Progenitor cell of endocrine pancreas (in vitro differentiated cells): ENCODE data around the gene ADAM12. TPM values are rescaled to one million over a fixed set of nuclear protein-coding genes. Genes with fewer than 3 reads are reported as not detected.

ENCODE experiments used
- DNase-seq: peaks from one replicate; pipeline ENCODE4 v3.0.0; 2021; ENCODE audit warnings: low spot score; ENCODE audit not compliant: unreplicated experiment
- H3K27ac Mint-ChIP-seq: 2 replicates; pipeline ENCODE4 v1.8.0; 2021; ENCODE audit warnings: mild to moderate bottlenecking, moderate library complexity, mixed read lengths
- H3K27me3 Mint-ChIP-seq: 2 replicates; pipeline ENCODE4 v1.8.0; 2021; ENCODE audit warnings: mixed read lengths
- H3K36me3 Mint-ChIP-seq: 2 replicates; pipeline ENCODE4 v1.8.0; 2022; ENCODE audit warnings: mixed read lengths; ENCODE audit not compliant: insufficient read depth
- H3K4me1 Mint-ChIP-seq: 2 replicates; pipeline ENCODE4 v1.8.0; 2021; ENCODE audit warnings: low read depth, mixed read lengths
- H3K4me3 Mint-ChIP-seq: 2 replicates; pipeline ENCODE4 v1.8.0; 2021; ENCODE audit warnings: low read depth, mild to moderate bottlenecking, moderate library complexity, mixed read lengths
- H3K9me3 Mint-ChIP-seq: 2 replicates; pipeline ENCODE4 v1.8.0; 2021; ENCODE audit warnings: low read depth, mixed read lengths
- total RNA-seq: library from RNA; stranded (reverse); gene quantifications from 2 replicates; pipeline ENCODE4 v1.2.1, GENCODE V29; 2021
- TF ChIP-seq, protein P1 (sequence below): fragments of 200-600 bp; sonication (generic); IDR thresholded peaks from one replicate; pipeline ENCODE4 v1.5.0; 2021; ENCODE audit warnings: antibody characterized with exemption, mild to moderate bottlenecking; ENCODE audit not compliant: unreplicated experiment

ADAM12 gene
- total RNA-seq, 1 donor from 2014 or later = 1.8 TPM

DNA sequence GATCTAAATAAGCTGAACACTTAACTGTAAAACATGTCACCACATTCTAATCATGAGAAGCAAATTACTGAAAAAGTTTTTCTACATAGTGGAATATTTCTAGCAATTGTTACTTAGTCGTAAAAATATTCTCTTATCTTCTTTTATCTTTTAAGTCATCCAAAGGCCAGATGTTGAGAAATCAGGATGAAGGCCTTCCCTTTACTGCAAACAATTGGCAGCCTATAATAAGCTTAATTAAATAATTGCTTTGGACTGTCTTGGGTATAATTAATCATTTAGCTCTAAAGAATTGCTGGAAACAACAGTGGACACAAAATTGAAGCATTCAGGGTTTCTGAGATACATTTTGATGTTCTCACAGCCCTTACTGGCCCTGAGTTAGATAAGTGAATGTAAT lies 265.4 kb downstream of the ADAM12 start:
- Mint-ChIP-seq H3K4me3 (no peak overlapping the region), H3K4me1 (no peaks in the 10 kb centered on the region), H3K27ac (peak overlapping the region; percentile 14), H3K9me3 (no peaks in the 10 kb centered on the region), H3K27me3 (no peaks in the 10 kb centered on the region), H3K36me3 (no peaks in the 10 kb centered on the region)
- no peak for DNase-seq
- TF ChIP-seq, protein P1, sequence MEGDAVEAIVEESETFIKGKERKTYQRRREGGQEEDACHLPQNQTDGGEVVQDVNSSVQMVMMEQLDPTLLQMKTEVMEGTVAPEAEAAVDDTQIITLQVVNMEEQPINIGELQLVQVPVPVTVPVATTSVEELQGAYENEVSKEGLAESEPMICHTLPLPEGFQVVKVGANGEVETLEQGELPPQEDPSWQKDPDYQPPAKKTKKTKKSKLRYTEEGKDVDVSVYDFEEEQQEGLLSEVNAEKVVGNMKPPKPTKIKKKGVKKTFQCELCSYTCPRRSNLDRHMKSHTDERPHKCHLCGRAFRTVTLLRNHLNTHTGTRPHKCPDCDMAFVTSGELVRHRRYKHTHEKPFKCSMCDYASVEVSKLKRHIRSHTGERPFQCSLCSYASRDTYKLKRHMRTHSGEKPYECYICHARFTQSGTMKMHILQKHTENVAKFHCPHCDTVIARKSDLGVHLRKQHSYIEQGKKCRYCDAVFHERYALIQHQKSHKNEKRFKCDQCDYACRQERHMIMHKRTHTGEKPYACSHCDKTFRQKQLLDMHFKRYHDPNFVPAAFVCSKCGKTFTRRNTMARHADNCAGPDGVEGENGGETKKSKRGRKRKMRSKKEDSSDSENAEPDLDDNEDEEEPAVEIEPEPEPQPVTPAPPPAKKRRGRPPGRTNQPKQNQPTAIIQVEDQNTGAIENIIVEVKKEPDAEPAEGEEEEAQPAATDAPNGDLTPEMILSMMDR = no peak

DNA sequence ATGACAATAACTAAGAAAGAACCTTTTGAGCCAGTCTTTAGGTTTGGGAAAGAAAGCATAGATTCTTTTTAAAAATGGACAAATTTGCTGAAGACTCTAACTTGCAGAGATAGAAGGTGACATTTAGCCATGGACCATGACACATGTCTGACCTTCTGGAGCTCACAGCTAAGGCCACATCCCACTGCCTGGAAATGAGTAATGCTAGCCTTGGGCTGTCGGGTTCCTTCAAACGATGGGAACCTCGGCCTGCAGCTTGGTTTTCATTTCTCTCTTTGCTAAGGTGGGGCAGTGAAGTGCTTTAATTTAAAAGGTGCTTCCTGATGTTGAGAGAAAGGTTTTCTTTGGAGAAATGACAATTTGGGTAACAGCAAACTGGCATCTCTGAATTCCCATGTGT lies 268.7 kb downstream of the ADAM12 start:
- TF ChIP-seq, protein P1 = no peak
- H3K4me3 Mint-ChIP-seq = no peak overlapping the region
- H3K27ac Mint-ChIP-seq = no peak overlapping the region
- H3K27me3 Mint-ChIP-seq = peaks cover 3% of the 10 kb centered on the region
- no peaks in the 10 kb centered on the region for H3K9me3 Mint-ChIP-seq
- peaks cover 7% of the 10 kb centered on the region for H3K4me1 Mint-ChIP-seq
- no peak for DNase-seq
- H3K36me3 Mint-ChIP-seq = no peaks in the 10 kb centered on the region

DNA sequence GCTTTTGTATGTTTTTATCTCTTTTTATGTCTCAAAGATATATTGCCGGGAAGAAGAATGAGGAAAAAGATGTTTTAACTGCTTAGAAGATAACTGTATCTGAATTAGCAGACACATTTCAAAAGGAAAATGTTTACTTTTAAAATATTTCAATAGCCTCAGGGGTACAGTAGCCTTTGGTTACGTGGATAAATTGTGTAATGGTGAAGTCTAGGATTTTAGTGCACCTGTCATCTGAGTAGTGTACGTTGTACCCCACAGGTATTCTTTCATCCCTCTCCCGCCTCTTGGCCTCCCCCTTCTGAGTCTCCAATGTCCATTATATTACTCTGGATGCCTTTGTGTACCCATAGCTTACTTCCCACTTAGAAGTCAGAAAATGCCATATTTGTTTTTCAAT lies 269.8 kb downstream of the ADAM12 start:
- Mint-ChIP-seq H3K36me3 (no peaks in the 10 kb centered on the region), H3K9me3 (no peaks in the 10 kb centered on the region)
- TF ChIP-seq, protein P1 = no peak

DNA sequence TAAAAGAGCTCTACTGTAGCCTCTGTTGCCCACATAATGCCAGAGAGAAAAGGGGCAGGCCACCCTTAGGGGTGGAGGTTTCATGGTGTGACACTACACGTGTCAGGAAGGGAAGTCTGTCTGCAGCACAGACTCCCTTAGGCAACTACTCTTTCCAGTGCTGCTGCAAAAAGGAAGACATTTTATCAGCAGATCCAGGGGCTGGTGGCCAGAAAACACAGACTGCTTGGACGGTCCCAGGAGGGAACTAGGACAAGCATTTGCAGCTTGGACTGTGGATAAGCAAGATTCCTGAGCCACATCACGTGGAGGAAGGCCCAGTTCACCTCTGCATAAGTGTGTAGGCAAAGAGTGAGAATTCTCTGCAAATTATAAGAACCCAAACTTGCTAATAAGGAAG lies 271.1 kb downstream of the ADAM12 start:
- Mint-ChIP-seq H3K27me3 (peaks cover 3% of the 10 kb centered on the region), H3K4me1 (peaks cover 9% of the 10 kb centered on the region), H3K9me3 (no peaks in the 10 kb centered on the region), H3K36me3 (no peaks in the 10 kb centered on the region), H3K27ac (no peak overlapping the region), H3K4me3 (no peak overlapping the region)
- TF ChIP-seq, protein P1 = no peak
- DNase-seq = no peak

More for the DNA sequence above, 269.8 kb downstream of the ADAM12 start:
- no peak overlapping the region for H3K4me3 Mint-ChIP-seq
- H3K27me3 Mint-ChIP-seq = peaks cover 3% of the 10 kb centered on the region
- no peak for DNase-seq
- H3K27ac Mint-ChIP-seq = no peak overlapping the region
- peaks cover 9% of the 10 kb centered on the region for H3K4me1 Mint-ChIP-seq

DNA sequence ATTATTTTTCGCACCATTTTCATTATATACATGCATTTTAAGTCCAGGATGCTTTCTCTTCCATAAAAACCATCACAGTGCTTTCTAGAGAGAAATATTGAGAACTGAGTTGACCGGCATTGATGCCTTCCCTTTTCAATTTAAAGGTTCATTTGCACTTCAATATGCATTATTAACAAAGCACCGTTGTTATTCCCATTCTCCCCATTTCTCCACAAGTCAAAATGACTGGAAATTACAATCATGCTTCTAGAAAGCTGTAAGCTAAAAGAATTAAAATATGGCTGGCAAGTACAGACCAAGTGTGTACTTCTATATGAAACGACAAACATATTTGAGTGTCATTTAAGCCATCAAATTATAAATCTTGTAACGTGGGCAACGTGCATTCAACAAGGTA lies 272.4 kb downstream of the ADAM12 start:
- Mint-ChIP-seq H3K4me1 (peaks cover 9% of the 10 kb centered on the region), H3K27me3 (peaks cover 3% of the 10 kb centered on the region), H3K36me3 (no peaks in the 10 kb centered on the region), H3K4me3 (no peak overlapping the region), H3K9me3 (no peaks in the 10 kb centered on the region), H3K27ac (no peak overlapping the region)
- no peak for DNase-seq
- TF ChIP-seq, protein P1 = no peak
